Measurements from ENCODE around the gene GLG1. TPM values are rescaled to one million over a fixed set of nuclear protein-coding genes. Genes with fewer than 3 reads are reported as not detected.

The GLG1 gene
- polyA plus RNA-seq, 2 of the 4 experiments (the other 2 are of a cell fraction), result 51.9 to 90.6 TPM

DNA sequence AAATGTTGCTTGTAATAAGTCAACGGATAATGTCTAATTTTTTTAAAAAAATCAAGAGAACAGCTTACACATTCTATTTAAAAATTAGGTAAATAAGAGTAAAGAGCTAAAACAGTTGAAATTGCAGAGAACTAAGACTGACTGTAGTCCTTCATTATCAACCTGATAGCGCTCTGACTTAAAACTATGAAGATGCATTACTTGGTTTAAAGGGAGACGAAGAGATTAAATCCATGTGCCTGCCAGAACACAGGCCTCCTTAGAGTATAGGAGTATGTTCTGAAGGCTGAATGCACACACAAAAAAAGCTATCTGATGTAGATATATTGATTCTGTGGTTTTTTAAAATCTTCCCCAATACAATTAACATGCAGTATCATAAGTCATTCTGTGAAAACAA lies 28.5 kb downstream of the GLG1 start:
- ChIA-PET POLR2A (interaction anchor here (1.0 kb wide), 1 partner anchor 28 kb away, joined by 4 read pairs; the partner anchor contains the start of gene GLG1), CTCF (no interaction called here)
- Histone ChIP-seq H3K27ac (0 out of 6 replicates have a peak overlapping the region, but pooled peaks of 1 of the 2 experiments have one; percentile 27), H3K4me3 (no peak overlapping the region), H3K4me1 (peaks cover 25% of the 10 kb centered on the region), H3K4me2 (peak overlapping the region; percentile 58), H3K9me3 (no peaks in the 10 kb centered on the region)
- DNase-seq (ENCODE audit: low read depth in 1 of 2, low spot score in 1 of 2) (no peak), ATAC-seq (no peak), FAIRE-seq (no peak)
- 81% methylated on average over 3 of the region's 3 CpGs for WGBS (ENCODE audit: missing lambda C conversion rate)
- TF ChIP-seq RFX5 (IDR thresholded peaks at IDR 0.05), result no peak
- TF ChIP-seq, protein P1, sequence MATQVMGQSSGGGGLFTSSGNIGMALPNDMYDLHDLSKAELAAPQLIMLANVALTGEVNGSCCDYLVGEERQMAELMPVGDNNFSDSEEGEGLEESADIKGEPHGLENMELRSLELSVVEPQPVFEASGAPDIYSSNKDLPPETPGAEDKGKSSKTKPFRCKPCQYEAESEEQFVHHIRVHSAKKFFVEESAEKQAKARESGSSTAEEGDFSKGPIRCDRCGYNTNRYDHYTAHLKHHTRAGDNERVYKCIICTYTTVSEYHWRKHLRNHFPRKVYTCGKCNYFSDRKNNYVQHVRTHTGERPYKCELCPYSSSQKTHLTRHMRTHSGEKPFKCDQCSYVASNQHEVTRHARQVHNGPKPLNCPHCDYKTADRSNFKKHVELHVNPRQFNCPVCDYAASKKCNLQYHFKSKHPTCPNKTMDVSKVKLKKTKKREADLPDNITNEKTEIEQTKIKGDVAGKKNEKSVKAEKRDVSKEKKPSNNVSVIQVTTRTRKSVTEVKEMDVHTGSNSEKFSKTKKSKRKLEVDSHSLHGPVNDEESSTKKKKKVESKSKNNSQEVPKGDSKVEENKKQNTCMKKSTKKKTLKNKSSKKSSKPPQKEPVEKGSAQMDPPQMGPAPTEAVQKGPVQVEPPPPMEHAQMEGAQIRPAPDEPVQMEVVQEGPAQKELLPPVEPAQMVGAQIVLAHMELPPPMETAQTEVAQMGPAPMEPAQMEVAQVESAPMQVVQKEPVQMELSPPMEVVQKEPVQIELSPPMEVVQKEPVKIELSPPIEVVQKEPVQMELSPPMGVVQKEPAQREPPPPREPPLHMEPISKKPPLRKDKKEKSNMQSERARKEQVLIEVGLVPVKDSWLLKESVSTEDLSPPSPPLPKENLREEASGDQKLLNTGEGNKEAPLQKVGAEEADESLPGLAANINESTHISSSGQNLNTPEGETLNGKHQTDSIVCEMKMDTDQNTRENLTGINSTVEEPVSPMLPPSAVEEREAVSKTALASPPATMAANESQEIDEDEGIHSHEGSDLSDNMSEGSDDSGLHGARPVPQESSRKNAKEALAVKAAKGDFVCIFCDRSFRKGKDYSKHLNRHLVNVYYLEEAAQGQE (IDR thresholded peaks at IDR 0.05), result no peak
- no peak for TF ChIP-seq MYC (IDR thresholded peaks at IDR 0.05; ENCODE audit: borderline replicate concordance, low read length)
- TF ChIP-seq, protein P2, sequence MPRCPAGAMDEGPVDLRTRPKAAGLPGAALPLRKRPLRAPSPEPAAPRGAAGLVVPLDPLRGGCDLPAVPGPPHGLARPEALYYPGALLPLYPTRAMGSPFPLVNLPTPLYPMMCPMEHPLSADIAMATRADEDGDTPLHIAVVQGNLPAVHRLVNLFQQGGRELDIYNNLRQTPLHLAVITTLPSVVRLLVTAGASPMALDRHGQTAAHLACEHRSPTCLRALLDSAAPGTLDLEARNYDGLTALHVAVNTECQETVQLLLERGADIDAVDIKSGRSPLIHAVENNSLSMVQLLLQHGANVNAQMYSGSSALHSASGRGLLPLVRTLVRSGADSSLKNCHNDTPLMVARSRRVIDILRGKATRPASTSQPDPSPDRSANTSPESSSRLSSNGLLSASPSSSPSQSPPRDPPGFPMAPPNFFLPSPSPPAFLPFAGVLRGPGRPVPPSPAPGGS (IDR thresholded peaks at IDR 0.05), result no peak
- TF ChIP-seq, protein P3, sequence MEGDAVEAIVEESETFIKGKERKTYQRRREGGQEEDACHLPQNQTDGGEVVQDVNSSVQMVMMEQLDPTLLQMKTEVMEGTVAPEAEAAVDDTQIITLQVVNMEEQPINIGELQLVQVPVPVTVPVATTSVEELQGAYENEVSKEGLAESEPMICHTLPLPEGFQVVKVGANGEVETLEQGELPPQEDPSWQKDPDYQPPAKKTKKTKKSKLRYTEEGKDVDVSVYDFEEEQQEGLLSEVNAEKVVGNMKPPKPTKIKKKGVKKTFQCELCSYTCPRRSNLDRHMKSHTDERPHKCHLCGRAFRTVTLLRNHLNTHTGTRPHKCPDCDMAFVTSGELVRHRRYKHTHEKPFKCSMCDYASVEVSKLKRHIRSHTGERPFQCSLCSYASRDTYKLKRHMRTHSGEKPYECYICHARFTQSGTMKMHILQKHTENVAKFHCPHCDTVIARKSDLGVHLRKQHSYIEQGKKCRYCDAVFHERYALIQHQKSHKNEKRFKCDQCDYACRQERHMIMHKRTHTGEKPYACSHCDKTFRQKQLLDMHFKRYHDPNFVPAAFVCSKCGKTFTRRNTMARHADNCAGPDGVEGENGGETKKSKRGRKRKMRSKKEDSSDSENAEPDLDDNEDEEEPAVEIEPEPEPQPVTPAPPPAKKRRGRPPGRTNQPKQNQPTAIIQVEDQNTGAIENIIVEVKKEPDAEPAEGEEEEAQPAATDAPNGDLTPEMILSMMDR (IDR thresholded peaks at IDR 0.05), result no peak
- TF ChIP-seq ZC3H11A (IDR thresholded peaks at IDR 0.05), result no peak
- no peak for TF ChIP-seq JUNB (IDR thresholded peaks at IDR 0.05)
- TF ChIP-seq MAFK (IDR thresholded peaks at IDR 0.05; ENCODE audit: partially characterized antibody), result no peak
- no peak for TF ChIP-seq RARB (CRISPR knock-in tag; IDR thresholded peaks at IDR 0.05)
- TF ChIP-seq, protein P4, sequence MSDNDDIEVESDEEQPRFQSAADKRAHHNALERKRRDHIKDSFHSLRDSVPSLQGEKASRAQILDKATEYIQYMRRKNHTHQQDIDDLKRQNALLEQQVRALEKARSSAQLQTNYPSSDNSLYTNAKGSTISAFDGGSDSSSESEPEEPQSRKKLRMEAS (IDR thresholded peaks at IDR 0.05), result no peak
- TF ChIP-seq HDAC2 (IDR thresholded peaks at IDR 0.05), result no peak
- TF ChIP-seq CHD2 (IDR thresholded peaks at IDR 0.05; ENCODE audit: low read length, partially characterized antibody), result no peak
- TF ChIP-seq, protein P5, sequence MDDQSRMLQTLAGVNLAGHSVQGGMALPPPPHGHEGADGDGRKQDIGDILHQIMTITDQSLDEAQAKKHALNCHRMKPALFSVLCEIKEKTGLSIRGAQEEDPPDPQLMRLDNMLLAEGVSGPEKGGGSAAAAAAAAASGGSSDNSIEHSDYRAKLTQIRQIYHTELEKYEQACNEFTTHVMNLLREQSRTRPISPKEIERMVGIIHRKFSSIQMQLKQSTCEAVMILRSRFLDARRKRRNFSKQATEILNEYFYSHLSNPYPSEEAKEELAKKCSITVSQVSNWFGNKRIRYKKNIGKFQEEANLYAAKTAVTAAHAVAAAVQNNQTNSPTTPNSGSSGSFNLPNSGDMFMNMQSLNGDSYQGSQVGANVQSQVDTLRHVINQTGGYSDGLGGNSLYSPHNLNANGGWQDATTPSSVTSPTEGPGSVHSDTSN (IDR thresholded peaks at IDR 0.05), result no peak
- no peak for TF ChIP-seq TFCP2L1 (CRISPR knock-in tag; IDR thresholded peaks at IDR 0.05)
- TF ChIP-seq, protein P6, sequence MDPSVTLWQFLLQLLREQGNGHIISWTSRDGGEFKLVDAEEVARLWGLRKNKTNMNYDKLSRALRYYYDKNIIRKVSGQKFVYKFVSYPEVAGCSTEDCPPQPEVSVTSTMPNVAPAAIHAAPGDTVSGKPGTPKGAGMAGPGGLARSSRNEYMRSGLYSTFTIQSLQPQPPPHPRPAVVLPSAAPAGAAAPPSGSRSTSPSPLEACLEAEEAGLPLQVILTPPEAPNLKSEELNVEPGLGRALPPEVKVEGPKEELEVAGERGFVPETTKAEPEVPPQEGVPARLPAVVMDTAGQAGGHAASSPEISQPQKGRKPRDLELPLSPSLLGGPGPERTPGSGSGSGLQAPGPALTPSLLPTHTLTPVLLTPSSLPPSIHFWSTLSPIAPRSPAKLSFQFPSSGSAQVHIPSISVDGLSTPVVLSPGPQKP (IDR thresholded peaks at IDR 0.05; ENCODE audit: low read depth, low read length), result no peak
- no peak for TF ChIP-seq FOSL2 (IDR thresholded peaks at IDR 0.05)
- TF ChIP-seq FOSL2 (CRISPR knock-in tag; IDR thresholded peaks at IDR 0.05), result no peak
- TF ChIP-seq BHLHE40 (IDR thresholded peaks at IDR 0.05; ENCODE audit: low read depth, low read length), result no peak
- TF ChIP-seq CEBPB (IDR thresholded peaks at IDR 0.05), result no peak

Data from A549 (cell line).